GM23338 (cell line): Measurements from ENCODE around the gene TSPAN10. TPM values are rescaled to one million over a fixed set of nuclear protein-coding genes. Genes with fewer than 3 reads are reported as not detected.
A peak's percentile ranks its signal among the peaks of the same experiment; 100 is the strongest.

Experiments
- ATAC-seq: fragments of 200-7000 bp; cut with Tn5 transposase; 3 replicates; pipeline ENCODE4 v1.9.1; 2020
- DNase-seq: peaks from one replicate; pipeline ENCODE4 v3.0.0-alpha.2; 2015; ENCODE audit warnings: low spot score
- H2AFZ ChIP-seq: fragments of 200-600 bp; sonication (generic); 2 replicates; pipeline ENCODE4 v1.8.0; 2016; ENCODE audit warnings: antibody characterized with exemption, mild to moderate bottlenecking, moderate library complexity
- H3F3A ChIP-seq: fragments of 200-600 bp; sonication (generic); replicated peaks from 2 replicates; pipeline ENCODE4 v1.8.0; 2017; ENCODE audit warnings: antibody characterized with exemption, mixed run types, low read depth
- H3K27ac ChIP-seq: fragments of 200-600 bp; sonication (generic); 2 replicates; pipeline ENCODE4 v1.6.1; 2016; ENCODE audit warnings: low read depth
- H3K27me3 ChIP-seq: fragments of 200-600 bp; sonication (generic); 2 replicates; pipeline ENCODE4 v1.8.0; 2016; ENCODE audit warnings: mild to moderate bottlenecking, mixed run types, moderate library complexity; ENCODE audit not compliant: insufficient read depth
- H3K36me3 ChIP-seq: fragments of 200-600 bp; sonication (generic); 2 replicates; pipeline ENCODE4 v1.8.0; 2016; ENCODE audit warnings: mild to moderate bottlenecking; ENCODE audit not compliant: insufficient read depth
- H3K4me1 ChIP-seq: fragments of 200-600 bp; sonication (generic); 2 replicates; pipeline ENCODE4 v1.8.0; 2016; ENCODE audit warnings: mild to moderate bottlenecking, moderate library complexity; ENCODE audit not compliant: insufficient read depth
- H3K4me2 ChIP-seq: fragments of 200-600 bp; sonication (generic); 2 replicates; pipeline ENCODE4 v1.7.1; 2017; ENCODE audit warnings: mixed run types
- H3K4me3 ChIP-seq: fragments of 200-600 bp; sonication (generic); 2 replicates; pipeline ENCODE4 v1.6.1; 2016; ENCODE audit warnings: mixed run types
- H3K79me2 ChIP-seq: fragments of 200-600 bp; sonication (generic); replicated peaks from 2 replicates; pipeline ENCODE4 v1.8.0; 2017; ENCODE audit warnings: mild to moderate bottlenecking; ENCODE audit not compliant: insufficient read depth
- H3K9me2 ChIP-seq: fragments of 200-600 bp; sonication (generic); 2 replicates; pipeline ENCODE4 v1.8.0; 2017; ENCODE audit not compliant: insufficient read depth
- H4K20me1 ChIP-seq: fragments of 200-600 bp; sonication (generic); replicated peaks from 2 replicates; pipeline ENCODE4 v1.8.0; 2017; ENCODE audit warnings: mild to moderate bottlenecking; ENCODE audit not compliant: insufficient read depth
- H3K27ac Mint-ChIP-seq: 2 replicates; pipeline ENCODE4 v1.8.0; 2020; ENCODE audit warnings: inconsistent platforms, mild to moderate bottlenecking, moderate library complexity, mixed read lengths
- H3K27me3 Mint-ChIP-seq: 3 replicates; pipeline ENCODE4 v1.8.0; 2022; ENCODE audit warnings: low read depth, mild to moderate bottlenecking, moderate library complexity, mixed read lengths, inconsistent platforms; ENCODE audit not compliant: insufficient read depth, poor library complexity
- H3K36me3 Mint-ChIP-seq: 3 replicates; pipeline ENCODE4 v1.8.0; 2021; ENCODE audit warnings: low read depth, mild to moderate bottlenecking, inconsistent platforms, moderate library complexity, mixed read lengths
- H3K4me1 Mint-ChIP-seq: 3 replicates; pipeline ENCODE4 v1.8.0; 2020; ENCODE audit warnings: mild to moderate bottlenecking, inconsistent platforms, mixed read lengths
- H3K4me3 Mint-ChIP-seq: 3 replicates; pipeline ENCODE4 v1.8.0; 2021; ENCODE audit warnings: moderate library complexity, mild to moderate bottlenecking, inconsistent platforms, mixed read lengths
- H3K9me3 Mint-ChIP-seq: 3 replicates; pipeline ENCODE4 v1.8.0; 2020; ENCODE audit warnings: moderate library complexity, mild to moderate bottlenecking, inconsistent platforms, mixed read lengths
- EZH2phosphoT487 ChIP-seq: fragments of 200-600 bp; sonication (generic); IDR thresholded peaks from one replicate; pipeline ENCODE4 v1.8.1; 2018; ENCODE audit warnings: antibody characterized with exemption; ENCODE audit not compliant: unreplicated experiment
- JUNB ChIP-seq: IDR thresholded peaks from one replicate; pipeline ENCODE4 v1.6.1; 2016; ENCODE audit warnings: antibody characterized with exemption; ENCODE audit not compliant: unreplicated experiment
- POLR2AphosphoS5 ChIP-seq: IDR thresholded peaks from 2 replicates; pipeline ENCODE4 v1.6.1; 2016; ENCODE audit warnings: antibody characterized with exemption, low read depth
- STAT1 ChIP-seq: IDR thresholded peaks from one replicate; pipeline ENCODE4 v1.6.1; 2016; ENCODE audit warnings: antibody characterized with exemption; ENCODE audit not compliant: unreplicated experiment
- ZNF462 ChIP-seq: fragments of 250-450 bp; sonication (Bioruptor Pico); IDR thresholded peaks from 2 replicates; pipeline ENCODE4 v1.5.0; 2020; ENCODE audit warnings: mild to moderate bottlenecking, moderate library complexity
- microRNA-seq: library from miRNA; unstranded; fragments of <30 nt; microRNA quantifications from one replicate; pipeline ENCODE4, GENCODE V29; 2017
- polyA plus RNA-seq: library from polyadenylated mRNA; unstranded; fragments of >200 nt; fragmentation: Nextera tagmentation; extraction: Ambion mirVana; gene quantifications from 2 replicates; pipeline ENCODE4 v1.2.1, GENCODE V29; 2016
- small RNA-seq: library from RNA; depleted of rRNA; stranded (forward); fragments of <200 nt; gene quantifications from one replicate; pipeline ENCODE3, GENCODE V24; 2014; ENCODE audit warnings: low replicate concordance
- total RNA-seq: library from RNA; depleted of rRNA; stranded (reverse); fragments of >200 nt; shearing (Covaris generic); gene quantifications from 2 replicates; pipeline ENCODE4 v1.2.3, GENCODE V29; 2014; rRNA removed

The TSPAN10 gene
- total and polyA plus RNA-seq, 2 experiments from 2014 or later = 0.66 to 1.2 TPM

- H4K20me1 ChIP-seq = peaks cover 12% of the 10 kb centered on the region; the same call in 1 of the 2 replicates
- TF ChIP-seq POLR2AphosphoS5 (no peak), STAT1 (no peak), EZH2phosphoT487 (no peak), JUNB (no peak), ZNF462 (no peak)
- no peaks in the 10 kb centered on the region for H3K36me3 ChIP-seq
- Mint-ChIP-seq H3K27me3 (peaks cover 10% of the 10 kb centered on the region), H3K9me3 (no peaks in the 10 kb centered on the region), H3K27ac (peak overlapping the region; percentile 59; the same call in 1 of the 2 replicates), H3K36me3 (peaks cover 45% of the 10 kb centered on the region), H3K4me1 (peaks cover 8% of the 10 kb centered on the region; the same call in 2 of the 3 replicates), H3K4me3 (no peak overlapping the region)
- H3K4me2 ChIP-seq = no peak overlapping the region
- H3K4me1 ChIP-seq = peaks cover 5% of the 10 kb centered on the region; the same call in 1 of the 2 replicates
- H2AFZ ChIP-seq = no peak overlapping the region
- H3K79me2 ChIP-seq = peaks cover 31% of the 10 kb centered on the region
- no peaks in the 10 kb centered on the region for H3K27me3 ChIP-seq
- DNase-seq (no peak), ATAC-seq (no peak)
- no peak overlapping the region for H3K27ac ChIP-seq
- no peak overlapping the region for H3K4me3 ChIP-seq
- no peaks in the 10 kb centered on the region for H3K9me2 ChIP-seq
- peaks cover 16% of the 10 kb centered on the region; the same call in 1 of the 2 replicates for H3F3A ChIP-seq
Measured at GRCh38 chr17:81697261-81698044, 60.5 kb downstream of the TSPAN10 start.

Small RNAs within 50 kb of the gene (microRNA-seq; reads per million reads assigned to microRNA genes)
- not detected for gene MIR6786

Small RNAs within 50 kb of the gene (small RNA-seq; reads per million reads assigned to genes)
- gene MIR6786 = not detected

Other genes with a start within 250 kb of the TSPAN10 start
- gene BAHCC1, start 241.7 kb upstream of the TSPAN10 start, total RNA-seq = 1.1 and 1.8 TPM in 2 replicates
- 0.17 and 0.24 TPM in 2 replicates for gene BAHCC1, start 241.7 kb upstream of the TSPAN10 start, polyA plus RNA-seq
- gene ACTG1, start 124.4 kb upstream of the TSPAN10 start, total RNA-seq = 4,739 and 4,954 TPM in 2 replicates
- 1,867 and 1,896 TPM in 2 replicates for gene ACTG1, start 124.4 kb upstream of the TSPAN10 start, polyA plus RNA-seq
- gene FSCN2, start 108.8 kb upstream of the TSPAN10 start, total RNA-seq = 1.6 TPM in 1 of 2 replicates, not detected in the other
- gene FSCN2, start 108.8 kb upstream of the TSPAN10 start, polyA plus RNA-seq = 0.13 TPM in 1 of 2 replicates, not detected in the other
- 50.5 and 52.8 TPM in 2 replicates for gene FAAP100, start 84.8 kb upstream of the TSPAN10 start, total RNA-seq
- gene FAAP100, start 84.8 kb upstream of the TSPAN10 start, polyA plus RNA-seq = 16.0 and 16.2 TPM in 2 replicates
- 54.3 and 79.1 TPM in 2 replicates for gene NPLOC4, start 84 bp upstream of the TSPAN10 start, total RNA-seq
- gene NPLOC4, start 84 bp upstream of the TSPAN10 start, polyA plus RNA-seq = 23.0 and 24.1 TPM in 2 replicates
- gene PDE6G, start 19.3 kb downstream of the TSPAN10 start, total RNA-seq = 4.0 and 5.5 TPM in 2 replicates
- 9.0 and 11.4 TPM in 2 replicates for gene PDE6G, start 19.3 kb downstream of the TSPAN10 start, polyA plus RNA-seq
- 46.0 and 76.2 TPM in 2 replicates for gene OXLD1, start 29.4 kb downstream of the TSPAN10 start, total RNA-seq
- 64.9 and 73.0 TPM in 2 replicates for gene OXLD1, start 29.4 kb downstream of the TSPAN10 start, polyA plus RNA-seq
- gene CCDC137, start 29.5 kb downstream of the TSPAN10 start, total RNA-seq = 22.3 and 26.1 TPM in 2 replicates
- 69.3 and 73.4 TPM in 2 replicates for gene CCDC137, start 29.5 kb downstream of the TSPAN10 start, polyA plus RNA-seq
- 41.3 and 54.9 TPM in 2 replicates for gene ARL16, start 46.6 kb downstream of the TSPAN10 start, total RNA-seq
- 39.6 and 40.4 TPM in 2 replicates for gene ARL16, start 46.6 kb downstream of the TSPAN10 start, polyA plus RNA-seq
- 66.9 and 90.2 TPM in 2 replicates for gene HGS, start 46.8 kb downstream of the TSPAN10 start, total RNA-seq
- gene HGS, start 46.8 kb downstream of the TSPAN10 start, polyA plus RNA-seq = 59.0 and 59.4 TPM in 2 replicates
- gene MRPL12, start 66.2 kb downstream of the TSPAN10 start, total RNA-seq = 50.9 and 53.2 TPM in 2 replicates
- gene MRPL12, start 66.2 kb downstream of the TSPAN10 start, polyA plus RNA-seq = 140 and 153 TPM in 2 replicates
- 37.1 and 47.4 TPM in 2 replicates for gene SLC25A10, start 75.1 kb downstream of the TSPAN10 start, total RNA-seq
- 25.7 TPM in 2 replicates for gene SLC25A10, start 75.1 kb downstream of the TSPAN10 start, polyA plus RNA-seq
- 0.17 and 0.31 TPM in 2 replicates for gene GCGR, start 167.0 kb downstream of the TSPAN10 start, total RNA-seq
- gene GCGR, start 167.0 kb downstream of the TSPAN10 start, polyA plus RNA-seq = 0.23 and 0.92 TPM in 2 replicates
- 85.2 and 110 TPM in 2 replicates for gene MCRIP1, start 196.1 kb downstream of the TSPAN10 start, total RNA-seq
- 99.5 and 101 TPM in 2 replicates for gene MCRIP1, start 196.1 kb downstream of the TSPAN10 start, polyA plus RNA-seq
- gene PPP1R27, start 197.9 kb downstream of the TSPAN10 start, total RNA-seq = not detected in 2 replicates
- gene PPP1R27, start 197.9 kb downstream of the TSPAN10 start, polyA plus RNA-seq = 0.40 and 0.65 TPM in 2 replicates
- gene P4HB, start 223.3 kb downstream of the TSPAN10 start, total RNA-seq = 418 and 620 TPM in 2 replicates
- 206 and 209 TPM in 2 replicates for gene P4HB, start 223.3 kb downstream of the TSPAN10 start, polyA plus RNA-seq
- 80.1 and 125 TPM in 2 replicates for gene ARHGDIA, start 234.1 kb downstream of the TSPAN10 start, total RNA-seq
- gene ARHGDIA, start 234.1 kb downstream of the TSPAN10 start, polyA plus RNA-seq = 140 and 152 TPM in 2 replicates